COLO668 (cell line): ENCODE data around the gene AKNA.

ENCODE experiments used
- DNase-seq: peaks from one replicate; lab custom pipeline; 2025; ENCODE audit not compliant: unreplicated experiment; lab: John Stamatoyannopoulos, UW

AKNA gene

GRCh38 chr9:114376586-114377445 lies 11.0 kb downstream of the AKNA start:
- DNase-seq = no peak

GRCh38 chr9:114375386-114376175 lies 12.2 kb downstream of the AKNA start:
- DNase-seq = no peak

- DNase-seq = no peak
Observed at GRCh38 chr9:114374936-114375335, 12.8 kb downstream of the AKNA start.

GRCh38 chr9:114373960-114374730 lies 13.6 kb downstream of the AKNA start:
- no peak for DNase-seq

- DNase-seq = no peak
Observed at GRCh38 chr9:114372921-114373448, 14.8 kb downstream of the AKNA start.

GRCh38 chr9:114371973-114372917 lies 15.5 kb downstream of the AKNA start:
- DNase-seq = no peak

GRCh38 chr9:114371343-114371944 lies 16.3 kb downstream of the AKNA start:
- DNase-seq = no peak

- DNase-seq = no peak
Observed at GRCh38 chr9:114370968-114371320, 16.8 kb downstream of the AKNA start.

- no peak for DNase-seq
Observed at GRCh38 chr9:114370251-114370967, 17.4 kb downstream of the AKNA start.

- DNase-seq = no peak
Observed at GRCh38 chr9:114369216-114370130, 18.3 kb downstream of the AKNA start.

GRCh38 chr9:114367772-114368569 lies 19.8 kb downstream of the AKNA start:
- no peak for DNase-seq

- no peak for DNase-seq
Observed at GRCh38 chr9:114367366-114367765, 20.4 kb downstream of the AKNA start.

GRCh38 chr9:114366334-114367128 lies 21.3 kb downstream of the AKNA start:
- no peak for DNase-seq

- DNase-seq = no peak
Observed at GRCh38 chr9:114365194-114365593, 22.6 kb downstream of the AKNA start.

- no peak for DNase-seq
Observed at GRCh38 chr9:114364134-114365041, 23.4 kb downstream of the AKNA start.
